ENCODE measurements around the gene GNA14.

The GNA14 gene

DNA sequence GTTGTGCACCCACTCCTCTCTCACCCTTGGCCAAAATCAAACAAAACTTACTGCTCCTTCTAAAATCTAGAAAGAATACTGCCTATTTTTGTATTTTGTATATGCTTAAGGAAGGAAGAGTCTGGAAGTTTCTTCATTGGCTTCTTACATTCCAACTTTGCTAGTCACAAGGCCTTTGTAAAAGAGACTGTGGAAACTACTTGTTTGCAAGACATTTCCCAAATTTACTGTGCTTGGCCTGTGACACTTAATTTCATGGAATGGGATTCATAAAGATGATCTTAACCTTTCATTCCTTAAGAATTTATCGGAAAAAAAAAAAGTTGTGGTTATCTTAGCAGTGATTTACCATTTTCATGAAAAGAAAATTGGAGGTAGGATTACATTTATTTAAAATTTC, 261.9 kb downstream of the GNA14 start:
- DNase-seq (ENCODE audit: low read depth), result no peak
- TF ChIP-seq, protein P1, sequence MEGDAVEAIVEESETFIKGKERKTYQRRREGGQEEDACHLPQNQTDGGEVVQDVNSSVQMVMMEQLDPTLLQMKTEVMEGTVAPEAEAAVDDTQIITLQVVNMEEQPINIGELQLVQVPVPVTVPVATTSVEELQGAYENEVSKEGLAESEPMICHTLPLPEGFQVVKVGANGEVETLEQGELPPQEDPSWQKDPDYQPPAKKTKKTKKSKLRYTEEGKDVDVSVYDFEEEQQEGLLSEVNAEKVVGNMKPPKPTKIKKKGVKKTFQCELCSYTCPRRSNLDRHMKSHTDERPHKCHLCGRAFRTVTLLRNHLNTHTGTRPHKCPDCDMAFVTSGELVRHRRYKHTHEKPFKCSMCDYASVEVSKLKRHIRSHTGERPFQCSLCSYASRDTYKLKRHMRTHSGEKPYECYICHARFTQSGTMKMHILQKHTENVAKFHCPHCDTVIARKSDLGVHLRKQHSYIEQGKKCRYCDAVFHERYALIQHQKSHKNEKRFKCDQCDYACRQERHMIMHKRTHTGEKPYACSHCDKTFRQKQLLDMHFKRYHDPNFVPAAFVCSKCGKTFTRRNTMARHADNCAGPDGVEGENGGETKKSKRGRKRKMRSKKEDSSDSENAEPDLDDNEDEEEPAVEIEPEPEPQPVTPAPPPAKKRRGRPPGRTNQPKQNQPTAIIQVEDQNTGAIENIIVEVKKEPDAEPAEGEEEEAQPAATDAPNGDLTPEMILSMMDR (conservative IDR thresholded peaks at IDR 0.05; ENCODE audit: low read depth, low read length), result no peak
- H3K4me3 ChIP-seq (ENCODE audit: low read length), result no peak overlapping the region

DNA sequence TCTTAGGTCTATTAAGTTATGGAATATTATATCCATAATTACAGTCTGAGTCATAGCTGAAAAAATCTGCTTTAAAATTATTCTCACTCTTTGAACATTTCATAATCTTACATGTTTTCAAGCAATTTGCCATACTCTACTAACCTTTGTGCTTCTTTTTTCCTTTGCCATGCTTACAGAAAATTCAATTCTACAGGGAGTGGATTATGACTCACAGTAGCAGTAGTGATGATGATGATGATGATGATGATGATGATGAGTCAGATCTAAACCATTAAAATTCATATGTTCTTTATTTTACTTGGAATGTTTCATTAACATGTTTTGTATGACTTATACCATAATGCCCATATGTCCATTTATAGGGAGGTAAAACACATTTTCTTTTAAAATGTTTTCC, 263.7 kb downstream of the GNA14 start:
- H3K4me3 ChIP-seq (ENCODE audit: low read length), result no peak overlapping the region
- DNase-seq (ENCODE audit: low read depth), result peak; percentile 22
- TF ChIP-seq, protein P1 (conservative IDR thresholded peaks at IDR 0.05; ENCODE audit: low read depth, low read length), result no peak

DNA sequence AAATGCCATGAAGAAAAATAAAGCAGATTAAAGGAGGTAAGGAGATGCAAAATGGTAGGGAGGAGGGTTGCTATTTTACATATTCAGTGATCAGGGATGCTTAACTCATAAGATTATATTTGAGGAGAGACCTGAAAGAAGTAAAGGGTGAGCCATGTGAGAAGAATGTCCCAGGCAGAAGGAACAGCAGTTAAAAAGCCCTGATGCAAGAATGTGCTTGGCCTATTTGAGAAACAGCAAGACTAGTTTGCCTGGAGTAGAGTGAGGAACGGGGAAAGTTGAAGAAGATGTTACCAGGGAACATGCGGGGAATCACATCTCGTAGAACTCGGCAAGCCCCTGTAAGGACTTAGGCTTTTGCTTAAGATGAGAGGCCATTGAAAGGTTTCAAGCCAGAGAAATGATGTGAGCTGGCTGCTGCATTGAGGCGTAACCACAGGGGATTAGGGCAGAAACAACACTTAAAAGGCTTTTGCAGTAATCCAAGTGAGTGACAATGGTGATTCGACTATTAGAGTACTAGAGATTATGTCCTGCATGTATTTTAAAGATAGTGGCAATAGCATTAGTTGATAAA, 272.1 kb downstream of the GNA14 start:
- no peak overlapping the region for H3K4me3 ChIP-seq (ENCODE audit: low read length)
- peak; percentile 66 for DNase-seq (ENCODE audit: low read depth)
- TF ChIP-seq, protein P1 (conservative IDR thresholded peaks at IDR 0.05; ENCODE audit: low read depth, low read length), result no peak

DNA sequence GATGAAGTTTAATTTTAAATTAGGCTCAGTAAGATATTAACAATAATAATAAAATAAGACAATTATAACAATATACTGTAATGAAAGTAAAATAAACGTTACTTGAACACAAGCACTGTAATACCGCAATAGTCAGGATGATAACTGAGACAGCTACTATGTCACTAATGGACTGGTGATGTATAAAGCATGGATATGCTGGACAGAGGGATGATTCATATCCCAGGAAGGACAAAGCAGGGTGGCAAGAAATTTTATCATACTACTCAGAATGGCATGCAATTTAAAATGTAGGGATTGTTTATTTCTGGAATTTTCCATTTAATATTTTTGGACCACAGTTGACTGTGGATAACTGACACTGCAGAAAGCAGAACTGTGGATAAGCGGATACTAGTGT, 273.9 kb downstream of the GNA14 start:
- TF ChIP-seq, protein P1 (conservative IDR thresholded peaks at IDR 0.05; ENCODE audit: low read depth, low read length), result no peak
- no peak overlapping the region for H3K4me3 ChIP-seq (ENCODE audit: low read length)
- no peak for DNase-seq (ENCODE audit: low read depth)
